Mesenchymal stem cell (in vitro differentiated cells and primary cell): ENCODE measurements around the gene OR2A12.

Experiments used
- DNase-seq: peaks from one replicate; pipeline ENCODE4 v3.0.0-alpha.2; 2013
- H2AFZ ChIP-seq: one replicate; pipeline ENCODE4 v1.6.1; 2013; ENCODE audit warnings: low read depth, mild to moderate bottlenecking, control low read depth, inconsistent platforms, low read length, moderate library complexity
- H2AK5ac ChIP-seq: 2 replicates; pipeline ENCODE4 v1.6.1; 2013; ENCODE audit warnings: low read length, moderate library complexity, mild to moderate bottlenecking, inconsistent platforms; ENCODE audit not compliant: severe bottlenecking
- H2BK120ac ChIP-seq: one replicate; pipeline ENCODE4 v1.6.1; 2013; ENCODE audit warnings: low read depth, mild to moderate bottlenecking, inconsistent platforms, low read length, moderate library complexity
- H2BK12ac ChIP-seq, 2 experiments: one replicate each; pipeline ENCODE4 v1.6.1; 2013; ENCODE audit warnings: inconsistent platforms in 2 of 2, low read length in 2 of 2, mild to moderate bottlenecking in 2 of 2, moderate library complexity in 2 of 2, control low read depth in 1 of 2
- H2BK15ac ChIP-seq: one replicate; pipeline ENCODE4 v1.6.1; 2013; ENCODE audit warnings: mild to moderate bottlenecking, low read depth, inconsistent platforms; ENCODE audit not compliant: poor library complexity, severe bottlenecking
- H2BK5ac ChIP-seq: 2 replicates; pipeline ENCODE4 v1.6.1; 2013; ENCODE audit warnings: low read depth, mild to moderate bottlenecking, low read length, control low read depth, inconsistent platforms; ENCODE audit not compliant: poor library complexity, severe bottlenecking
- H3K14ac ChIP-seq, 2 experiments: one replicate each; pipeline ENCODE4 v1.6.1; 2013; ENCODE audit warnings: inconsistent platforms in 2 of 2, low read length in 2 of 2, control low read depth in 1 of 2, mild to moderate bottlenecking in 1 of 2, moderate library complexity in 1 of 2
- H3K18ac ChIP-seq, 2 experiments: one replicate each; pipeline ENCODE4 v1.6.1; 2013; ENCODE audit warnings: inconsistent platforms in 2 of 2, low read length in 2 of 2, control low read depth in 1 of 2, low read depth in 1 of 2, mild to moderate bottlenecking in 1 of 2
- H3K23ac ChIP-seq, 2 experiments: one replicate each; pipeline ENCODE4 v1.6.1; 2013; ENCODE audit warnings: inconsistent platforms in 2 of 2, low read length in 2 of 2, mild to moderate bottlenecking in 2 of 2, moderate library complexity in 2 of 2, control low read depth in 1 of 2
- H3K27ac ChIP-seq: 2 replicates; pipeline ENCODE4 v1.5.1; 2013; ENCODE audit warnings: mild to moderate bottlenecking, moderate library complexity, low read length, control low read depth, inconsistent platforms; ENCODE audit not compliant: poor library complexity, severe bottlenecking
- H3K27me3 ChIP-seq, 2 experiments: 2 replicates each; pipeline versions ENCODE4 v1.6.1 to v1.7.0; 2013; ENCODE audit warnings: low read length in 2 of 2, mild to moderate bottlenecking in 2 of 2, moderate library complexity in 2 of 2, control low read depth in 1 of 2, inconsistent platforms in 1 of 2; ENCODE audit not compliant: control insufficient read depth in 1 of 2, insufficient read depth in 1 of 2
- H3K36me3 ChIP-seq, 2 experiments: 2 replicates each; pipeline versions ENCODE4 v1.6.1 to v1.7.0; 2013; ENCODE audit warnings: low read length in 2 of 2, control low read depth in 1 of 2, inconsistent platforms in 1 of 2, low read depth in 1 of 2, mild to moderate bottlenecking in 1 of 2; ENCODE audit not compliant: insufficient read depth in 2 of 2, control insufficient read depth in 1 of 2
- H3K4ac ChIP-seq, 2 experiments: one replicate each; pipeline ENCODE4 v1.6.1; 2013; ENCODE audit warnings: inconsistent platforms in 2 of 2, low read length in 2 of 2, mild to moderate bottlenecking in 2 of 2, moderate library complexity in 2 of 2, control low read depth in 1 of 2, low read depth in 1 of 2
- H3K4me1 ChIP-seq: 2 replicates; pipeline ENCODE4 v1.6.1; 2013; ENCODE audit warnings: low read depth, low read length, control low read depth; ENCODE audit not compliant: control insufficient read depth, insufficient read depth
- H3K4me2 ChIP-seq: 2 replicates; pipeline ENCODE4 v1.6.1; 2013; ENCODE audit warnings: low read length, mild to moderate bottlenecking, inconsistent platforms; ENCODE audit not compliant: poor library complexity, severe bottlenecking
- H3K4me3 ChIP-seq, 2 experiments: 2 replicates each; pipeline versions ENCODE4 v1.5.1 to v1.7.0; 2013; ENCODE audit warnings: low read length in 2 of 2, mild to moderate bottlenecking in 2 of 2, control low read depth in 1 of 2, low read depth in 1 of 2; ENCODE audit not compliant: insufficient read depth in 1 of 2
- H3K79me1 ChIP-seq: replicated peaks from 2 replicates; pipeline ENCODE4 v1.6.1; 2013; ENCODE audit warnings: mild to moderate bottlenecking, control low read depth, low read length, inconsistent platforms; ENCODE audit not compliant: poor library complexity, severe bottlenecking
- H3K9ac ChIP-seq: 2 replicates; pipeline ENCODE4 v1.7.0; 2013; ENCODE audit warnings: mild to moderate bottlenecking, low read length, moderate library complexity
- H3K9me3 ChIP-seq: 2 replicates; pipeline ENCODE4 v1.7.0; 2013; ENCODE audit warnings: mild to moderate bottlenecking, low read length; ENCODE audit not compliant: control insufficient read depth
- H4K8ac ChIP-seq: one replicate; pipeline ENCODE4 v1.6.1; 2013; ENCODE audit warnings: inconsistent platforms, mild to moderate bottlenecking, low read length, moderate library complexity
- H4K91ac ChIP-seq: one replicate; pipeline ENCODE4 v1.6.1; 2013; ENCODE audit warnings: mild to moderate bottlenecking, low read length, inconsistent platforms
- WGBS: methylation state at CpG from one replicate; pipeline ENCODE4 v1.1.7; 2013; ENCODE audit warnings: mixed read lengths; 5-methylcytosine and 5-hydroxymethylcytosine counted together

Gene OR2A12

DNA sequence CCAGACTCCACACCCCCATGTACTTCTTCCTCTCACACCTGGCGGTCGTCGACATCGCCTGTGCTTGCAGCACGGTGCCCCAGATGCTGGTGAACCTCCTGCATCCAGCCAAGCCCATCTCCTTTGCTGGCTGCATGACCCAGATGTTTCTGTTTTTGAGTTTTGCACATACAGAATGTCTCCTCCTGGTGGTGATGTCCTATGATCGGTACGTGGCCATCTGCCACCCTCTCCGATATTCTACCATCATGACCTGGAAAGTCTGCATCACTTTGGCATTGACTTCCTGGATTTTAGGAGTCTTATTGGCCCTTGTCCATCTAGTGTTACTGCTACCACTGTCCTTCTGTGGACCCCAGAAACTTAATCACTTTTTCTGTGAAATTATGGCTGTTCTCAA, 11.7 kb upstream of the OR2A12 start:
- H3K4me2 ChIP-seq = no peak overlapping the region

GRCh38 chr7:144086730-144087129, 652 bp downstream of the OR2A12 start:
- Histone ChIP-seq H3K23ac (no peak overlapping the region), H3K4me2 (no peak overlapping the region), H2BK120ac (no peak overlapping the region), H3K14ac (no peak overlapping the region), H3K79me1 (no peaks in the 10 kb centered on the region), H3K4me1 (no peaks in the 10 kb centered on the region), H3K27ac (no peak overlapping the region), H2BK5ac (no peak overlapping the region), H3K4ac (no peak overlapping the region), H2AFZ (no peak overlapping the region), H2BK15ac (no peak overlapping the region), H2AK5ac (no peak overlapping the region), H4K8ac (no peak overlapping the region), H3K4me3 (no peak overlapping the region), H2BK12ac (no peak overlapping the region), H3K9ac (no peak overlapping the region), H3K36me3 (no peaks in the 10 kb centered on the region), H3K27me3 (no peaks in the 10 kb centered on the region), H3K18ac (no peak overlapping the region), H3K9me3 (no peaks in the 10 kb centered on the region), H4K91ac (no peak overlapping the region)
- DNase-seq = no peak
- 20% methylated on average over 1 of the region's 4 CpGs for WGBS

More for the DNA sequence above, 11.7 kb upstream of the OR2A12 start:
- H3K4me3 ChIP-seq = no peak overlapping the region
- no peak overlapping the region for H2AK5ac ChIP-seq
- no peak overlapping the region for H3K18ac ChIP-seq
- no peak overlapping the region for H2BK120ac ChIP-seq
- H3K27me3 ChIP-seq = no peaks in the 10 kb centered on the region
- H4K91ac ChIP-seq = no peak overlapping the region
- DNase-seq = no peak
- H3K14ac ChIP-seq = no peak overlapping the region
- H2BK5ac ChIP-seq = no peak overlapping the region
- no peak overlapping the region for H2AFZ ChIP-seq
- H3K4ac ChIP-seq = no peak overlapping the region
- H3K79me1 ChIP-seq = no peaks in the 10 kb centered on the region
- H2BK12ac ChIP-seq = no peak overlapping the region
- no peak overlapping the region for H4K8ac ChIP-seq
- no peak overlapping the region for H3K27ac ChIP-seq
- no peak overlapping the region for H2BK15ac ChIP-seq
- H3K36me3 ChIP-seq = no peaks in the 10 kb centered on the region
- H3K9ac ChIP-seq = no peak overlapping the region
- no peaks in the 10 kb centered on the region for H3K4me1 ChIP-seq
- H3K23ac ChIP-seq = no peak overlapping the region
- 92% methylated on average over 8 of the region's 8 CpGs for WGBS
- no peaks in the 10 kb centered on the region for H3K9me3 ChIP-seq

GRCh38 chr7:144087230-144087629, 1.2 kb downstream of the OR2A12 start:
- Histone ChIP-seq H2BK5ac (no peak overlapping the region), H2BK12ac (no peak overlapping the region), H4K91ac (no peak overlapping the region), H3K79me1 (no peaks in the 10 kb centered on the region), H3K4me3 (no peak overlapping the region), H2BK120ac (no peak overlapping the region), H3K27me3 (no peaks in the 10 kb centered on the region), H3K23ac (no peak overlapping the region), H3K14ac (no peak overlapping the region), H3K4ac (no peak overlapping the region), H4K8ac (no peak overlapping the region), H2BK15ac (no peak overlapping the region), H2AFZ (no peak overlapping the region), H3K4me2 (no peak overlapping the region), H2AK5ac (no peak overlapping the region), H3K4me1 (no peaks in the 10 kb centered on the region), H3K27ac (no peak overlapping the region), H3K36me3 (no peaks in the 10 kb centered on the region), H3K9ac (no peak overlapping the region), H3K18ac (no peak overlapping the region), H3K9me3 (no peaks in the 10 kb centered on the region)
- no CpG with 5 or more reads among the region's 1 CpG for WGBS
- no peak for DNase-seq

DNA sequence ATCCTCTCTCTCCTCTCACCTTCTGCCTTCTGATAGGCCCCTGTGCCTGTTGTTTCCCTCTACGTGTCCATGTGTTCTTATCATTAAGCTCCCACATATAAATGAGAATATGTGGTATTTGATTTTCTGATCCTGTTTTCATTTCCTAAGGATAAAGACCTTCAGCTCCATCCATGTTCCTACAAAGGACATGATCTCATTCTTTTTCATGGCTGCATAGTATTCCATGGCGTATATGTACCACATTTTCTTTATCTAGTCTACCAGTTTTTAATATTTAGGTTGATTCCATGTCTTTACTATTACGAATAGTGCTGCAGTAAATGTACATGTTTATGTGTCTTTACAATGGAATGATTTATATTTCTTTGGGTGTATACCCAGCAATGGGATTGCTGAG, 4.6 kb downstream of the OR2A12 start:
- Histone ChIP-seq H2AFZ (no peak overlapping the region), H3K27me3 (no peaks in the 10 kb centered on the region), H2BK15ac (no peak overlapping the region), H3K4me2 (no peak overlapping the region), H4K8ac (no peak overlapping the region), H3K27ac (no peak overlapping the region), H3K9me3 (no peaks in the 10 kb centered on the region), H2BK12ac (no peak overlapping the region), H3K4me3 (no peak overlapping the region), H3K23ac (no peak overlapping the region), H3K36me3 (no peaks in the 10 kb centered on the region), H3K79me1 (no peaks in the 10 kb centered on the region), H4K91ac (no peak overlapping the region), H3K14ac (no peak overlapping the region), H3K4me1 (no peaks in the 10 kb centered on the region), H3K9ac (no peak overlapping the region), H2BK5ac (no peak overlapping the region), H3K18ac (no peak overlapping the region), H3K4ac (no peak overlapping the region), H2BK120ac (no peak overlapping the region), H2AK5ac (no peak overlapping the region)
- no peak for DNase-seq
- WGBS = 61% methylated on average over 1 of the region's 3 CpGs
